GM12892 (cell line): ENCODE data around the gene PRKD3.

Experiments used
- POLR2A ChIP-seq: IDR thresholded peaks from 2 replicates; pipeline ENCODE4 v1.6.1; 2011; ENCODE audit warnings: low read depth, low read length, control low read depth
- POLR2AphosphoS5 ChIP-seq: IDR thresholded peaks from 2 replicates; pipeline ENCODE4 v1.6.1; 2011; ENCODE audit warnings: low read depth, low read length, control low read depth

GRCh38 chr2:37361216-37361815 is 36.7 kb upstream of the PRKD3 start:
- TF ChIP-seq POLR2AphosphoS5 (no peak), POLR2A (no peak)
